K562 (cell line): ENCODE measurements around the gene ZNF408.
"Not testable (repeated sequence)": the region's sequence is repeated elsewhere in the genome, so short reads cannot be mapped to it uniquely, and the experiment has no call there.

Experiments used
- GATAD2A ChIP-seq: fragments of 450-650 bp; IDR thresholded peaks from 2 replicates; pipeline ENCODE4 v1.6.1; 2017
- GATAD2B ChIP-seq: fragments of 450-650 bp; IDR thresholded peaks from 2 replicates; pipeline ENCODE4 v1.6.1; 2017; ENCODE audit warnings: mild to moderate bottlenecking, borderline replicate concordance
- HNRNPK ChIP-seq: fragments of 200-400 bp; formaldehyde crosslinking; IDR thresholded peaks from one replicate; pipeline ENCODE4 v1.6.1; 2018; ENCODE audit warnings: mild to moderate bottlenecking, low read depth, low read length; ENCODE audit not compliant: poor library complexity, severe bottlenecking
- MAFF ChIP-seq: IDR thresholded peaks from 2 replicates; pipeline ENCODE4 v1.6.1; 2012; ENCODE audit warnings: low read length, improper control_type of control experiment
- MXI1 ChIP-seq: IDR thresholded peaks from 2 replicates; pipeline ENCODE4 v1.6.1; 2011; ENCODE audit warnings: low read depth, mild to moderate bottlenecking, improper control_type of control experiment, low read length
- NRF1 ChIP-seq, 2 experiments: fragments of 450-650 bp; IDR thresholded peaks in 1 of 2; conservative IDR thresholded peaks in 1 of 2; 2 replicates each; pipeline ENCODE4 v1.6.1; 2014; ENCODE audit warnings: mild to moderate bottlenecking in 2 of 2
- POLR2A ChIP-seq: fragments of 450-650 bp; conservative IDR thresholded peaks from 2 replicates; pipeline ENCODE4 v1.6.1; 2016
- POLR2G ChIP-seq: fragments of 200-400 bp; formaldehyde crosslinking; IDR thresholded peaks from 2 replicates; pipeline ENCODE4 v1.6.1; 2017; ENCODE audit warnings: low read depth, mild to moderate bottlenecking, antibody characterized with exemption, low read length, moderate library complexity
- ZBTB33 ChIP-seq: sonication (generic); formaldehyde crosslinking; IDR thresholded peaks from 2 replicates; pipeline ENCODE4 v1.8.1; 2023; ENCODE audit warnings: mild to moderate bottlenecking, missing genetic modification reagents
- ZNF3 ChIP-seq: fragments of 250-450 bp; sonication (Bioruptor Pico); IDR thresholded peaks from 2 replicates; pipeline ENCODE4 v1.5.0; 2021; ENCODE audit warnings: mild to moderate bottlenecking, moderate library complexity
- TF ChIP-seq, protein P1 (sequence below): sonication (generic); formaldehyde crosslinking; IDR thresholded peaks from 2 replicates; pipeline ENCODE4 v1.9.0; 2022; ENCODE audit warnings: mild to moderate bottlenecking, missing genetic modification reagents
- TF ChIP-seq, protein P2 (sequence below), 2 experiments: fragments of 200-800 bp in 1 of 2; sonication (Bioruptor generic) in 1 of 2; sonication (generic) in 1 of 2; formaldehyde crosslinking in 1 of 2; IDR thresholded peaks in 1 of 2; conservative IDR thresholded peaks in 1 of 2; 2 replicates each; pipeline versions ENCODE4 v1.5.0 to v1.6.1; 2016 to 2020; ENCODE audit warnings: missing compliant biosample characterization in 1 of 2, missing genetic modification characterization in 1 of 2, missing genetic modification reagents in 1 of 2
- TF ChIP-seq, protein P3 (sequence below): IDR thresholded peaks from 2 replicates; pipeline ENCODE4 v1.6.1; 2016; ENCODE audit warnings: missing genetic modification characterization, missing compliant biosample characterization

GRCh38 chr11:46670521-46670920 lies 30.3 kb upstream of the ZNF408 start:
- TF ChIP-seq MAFF; GATAD2B; GATAD2A; NRF1 (conservative IDR thresholded peaks at IDR 0.05 in 1 of 2, IDR thresholded peaks at IDR 0.05 in 1 of 2); ZNF3 (CRISPR knock-in tag); POLR2A; ZBTB33 (CRISPR knock-in tag); HNRNPK; POLR2G; MXI1: not testable (repeated sequence)
- TF ChIP-seq, protein P1, sequence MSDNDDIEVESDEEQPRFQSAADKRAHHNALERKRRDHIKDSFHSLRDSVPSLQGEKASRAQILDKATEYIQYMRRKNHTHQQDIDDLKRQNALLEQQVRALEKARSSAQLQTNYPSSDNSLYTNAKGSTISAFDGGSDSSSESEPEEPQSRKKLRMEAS (CRISPR knock-in tag), result not testable (repeated sequence)
- TF ChIP-seq, protein P2, sequence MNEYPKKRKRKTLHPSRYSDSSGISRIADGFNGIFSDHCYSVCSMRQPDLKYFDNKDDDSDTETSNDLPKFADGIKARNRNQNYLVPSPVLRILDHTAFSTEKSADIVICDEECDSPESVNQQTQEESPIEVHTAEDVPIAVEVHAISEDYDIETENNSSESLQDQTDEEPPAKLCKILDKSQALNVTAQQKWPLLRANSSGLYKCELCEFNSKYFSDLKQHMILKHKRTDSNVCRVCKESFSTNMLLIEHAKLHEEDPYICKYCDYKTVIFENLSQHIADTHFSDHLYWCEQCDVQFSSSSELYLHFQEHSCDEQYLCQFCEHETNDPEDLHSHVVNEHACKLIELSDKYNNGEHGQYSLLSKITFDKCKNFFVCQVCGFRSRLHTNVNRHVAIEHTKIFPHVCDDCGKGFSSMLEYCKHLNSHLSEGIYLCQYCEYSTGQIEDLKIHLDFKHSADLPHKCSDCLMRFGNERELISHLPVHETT (CRISPR knock-in tag; conservative IDR thresholded peaks at IDR 0.05 in 1 of 2, IDR thresholded peaks at IDR 0.05 in 1 of 2), result not testable (repeated sequence)
- TF ChIP-seq, protein P3, sequence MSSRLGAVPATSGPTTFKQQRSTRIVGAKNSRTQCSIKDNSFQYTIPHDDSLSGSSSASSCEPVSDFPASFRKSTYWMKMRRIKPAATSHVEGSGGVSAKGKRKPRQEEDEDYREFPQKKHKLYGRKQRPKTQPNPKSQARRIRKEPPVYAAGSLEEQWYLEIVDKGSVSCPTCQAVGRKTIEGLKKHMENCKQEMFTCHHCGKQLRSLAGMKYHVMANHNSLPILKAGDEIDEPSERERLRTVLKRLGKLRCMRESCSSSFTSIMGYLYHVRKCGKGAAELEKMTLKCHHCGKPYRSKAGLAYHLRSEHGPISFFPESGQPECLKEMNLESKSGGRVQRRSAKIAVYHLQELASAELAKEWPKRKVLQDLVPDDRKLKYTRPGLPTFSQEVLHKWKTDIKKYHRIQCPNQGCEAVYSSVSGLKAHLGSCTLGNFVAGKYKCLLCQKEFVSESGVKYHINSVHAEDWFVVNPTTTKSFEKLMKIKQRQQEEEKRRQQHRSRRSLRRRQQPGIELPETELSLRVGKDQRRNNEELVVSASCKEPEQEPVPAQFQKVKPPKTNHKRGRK, result not testable (repeated sequence)
